HG03025 (cell line): ENCODE results near the gene CTU2.

Source experiments
- ATAC-seq: cut with Tn5 transposase; IDR thresholded peaks from one replicate; pipeline ENCODE4 v1.9.1; 2021; ENCODE audit warnings: mild to moderate bottlenecking, moderate library complexity; ENCODE audit not compliant: unreplicated experiment, low FRiP score

CTU2 gene

DNA sequence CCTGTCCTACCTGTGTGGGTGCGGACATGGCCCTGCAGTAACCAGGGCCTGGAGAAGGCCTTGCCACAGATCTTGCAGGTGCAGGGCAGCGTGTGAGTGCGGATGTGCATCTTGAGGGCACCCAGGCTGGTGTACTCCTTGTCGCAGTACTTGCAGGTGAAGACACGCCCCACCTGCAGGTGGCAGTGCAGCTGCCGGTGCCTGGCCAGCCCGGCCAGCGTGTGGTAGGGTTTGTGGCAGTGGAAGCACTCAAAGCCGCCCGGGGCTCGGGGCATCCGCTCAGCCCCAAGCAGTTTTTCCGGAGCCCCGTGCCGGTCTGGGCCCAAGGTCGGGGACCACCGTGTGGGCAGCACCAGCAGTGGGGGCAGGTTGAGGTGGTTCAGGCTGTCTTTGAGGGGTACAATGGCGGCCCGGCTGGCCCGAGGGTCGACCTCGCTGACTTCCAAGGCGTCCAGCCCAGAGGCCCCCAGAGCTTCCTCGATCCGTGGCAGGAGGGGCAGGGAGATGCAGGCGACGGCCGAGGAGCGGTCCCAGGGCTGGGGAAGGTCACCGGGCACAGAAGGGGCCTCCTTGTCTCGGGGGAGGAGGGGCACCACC, 25.1 kb upstream of the CTU2 start:
- ATAC-seq = no peak

DNA sequence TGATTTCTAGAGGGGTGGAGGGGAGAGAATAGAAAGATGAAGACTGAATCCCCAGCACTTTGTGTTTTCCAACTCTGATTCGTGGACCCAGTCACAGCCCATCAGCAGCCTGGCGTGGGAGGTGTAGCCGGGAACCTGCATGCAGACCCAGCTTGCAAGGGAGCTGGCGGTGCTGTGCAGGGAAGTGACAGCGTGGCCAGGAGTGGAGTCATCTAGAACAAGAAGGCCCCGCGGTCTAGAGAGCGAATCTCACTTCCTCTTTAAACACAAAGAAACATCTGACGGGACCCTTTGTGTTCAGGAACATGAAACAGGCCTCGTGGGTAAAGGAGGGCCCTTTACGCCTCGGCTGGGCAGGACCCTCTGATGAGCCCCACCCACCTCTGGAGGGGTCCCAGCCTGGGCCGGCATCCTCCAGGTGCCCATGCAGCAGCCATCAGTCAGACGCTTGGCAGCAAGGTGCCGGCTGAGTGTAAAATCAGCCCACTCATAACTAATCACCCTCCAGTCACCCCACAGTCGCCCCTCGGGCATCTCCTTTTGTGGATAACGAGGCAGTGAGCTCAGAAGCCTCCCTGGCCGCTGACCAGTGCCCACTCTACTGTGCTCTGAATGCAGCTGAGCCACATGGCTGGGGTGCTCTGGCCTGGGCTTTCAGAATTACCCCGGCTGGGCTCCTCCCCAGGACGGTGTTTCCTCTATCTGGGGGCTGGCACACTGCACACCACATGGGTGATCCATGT, 24.4 kb upstream of the CTU2 start:
- peak; percentile 64 for ATAC-seq

DNA sequence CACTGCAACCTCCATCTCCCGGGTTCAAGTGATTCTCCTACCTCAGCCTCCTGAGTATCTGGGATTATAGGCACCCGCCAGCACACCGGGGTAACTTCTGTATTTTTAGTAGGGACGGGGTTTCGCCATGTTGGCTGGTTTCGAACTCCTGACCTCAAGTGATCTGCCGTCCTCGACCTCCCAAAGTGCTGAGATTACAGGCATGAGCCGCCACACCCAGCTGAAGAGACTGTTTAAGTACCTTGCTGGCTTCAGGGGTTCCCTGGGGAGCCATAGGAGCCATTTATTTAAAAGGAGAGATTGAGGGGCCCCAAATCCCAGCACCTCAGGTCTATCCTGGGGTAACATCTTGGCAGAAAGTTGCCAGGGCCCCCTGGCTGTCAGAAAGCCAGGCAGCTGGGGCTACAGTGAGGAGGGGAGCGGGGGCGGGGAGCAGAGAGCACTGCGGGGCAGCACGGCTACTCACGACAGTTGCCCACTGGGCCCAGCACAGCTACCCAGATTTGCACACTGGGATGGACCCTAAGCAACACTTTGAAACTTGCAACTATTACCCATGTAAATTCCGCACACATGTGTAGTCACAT, 21.6 kb upstream of the CTU2 start:
- ATAC-seq = no peak

GRCh38 chr16:88685156-88686061, 20.9 kb upstream of the CTU2 start:
- no peak for ATAC-seq

DNA sequence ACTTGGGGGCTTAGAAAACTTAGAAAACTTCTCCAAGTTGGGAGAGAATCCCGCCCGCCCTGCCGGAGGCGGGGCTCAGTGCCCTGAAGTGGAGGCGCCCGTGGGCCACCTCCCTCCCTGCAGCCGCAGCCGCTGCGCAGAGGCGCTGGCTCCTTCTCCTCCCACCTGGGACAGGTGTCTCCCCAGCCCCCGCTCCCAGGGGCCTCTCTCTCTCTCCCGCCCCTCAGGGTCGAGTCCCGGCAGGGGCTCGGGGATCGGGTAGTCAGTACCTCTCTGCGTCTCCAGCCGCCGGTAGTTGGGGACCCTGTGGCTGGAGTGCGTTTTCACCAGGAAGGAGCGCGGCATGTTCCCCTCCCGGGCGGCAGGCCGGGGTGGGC, 20.3 kb upstream of the CTU2 start:
- ATAC-seq = no peak

DNA sequence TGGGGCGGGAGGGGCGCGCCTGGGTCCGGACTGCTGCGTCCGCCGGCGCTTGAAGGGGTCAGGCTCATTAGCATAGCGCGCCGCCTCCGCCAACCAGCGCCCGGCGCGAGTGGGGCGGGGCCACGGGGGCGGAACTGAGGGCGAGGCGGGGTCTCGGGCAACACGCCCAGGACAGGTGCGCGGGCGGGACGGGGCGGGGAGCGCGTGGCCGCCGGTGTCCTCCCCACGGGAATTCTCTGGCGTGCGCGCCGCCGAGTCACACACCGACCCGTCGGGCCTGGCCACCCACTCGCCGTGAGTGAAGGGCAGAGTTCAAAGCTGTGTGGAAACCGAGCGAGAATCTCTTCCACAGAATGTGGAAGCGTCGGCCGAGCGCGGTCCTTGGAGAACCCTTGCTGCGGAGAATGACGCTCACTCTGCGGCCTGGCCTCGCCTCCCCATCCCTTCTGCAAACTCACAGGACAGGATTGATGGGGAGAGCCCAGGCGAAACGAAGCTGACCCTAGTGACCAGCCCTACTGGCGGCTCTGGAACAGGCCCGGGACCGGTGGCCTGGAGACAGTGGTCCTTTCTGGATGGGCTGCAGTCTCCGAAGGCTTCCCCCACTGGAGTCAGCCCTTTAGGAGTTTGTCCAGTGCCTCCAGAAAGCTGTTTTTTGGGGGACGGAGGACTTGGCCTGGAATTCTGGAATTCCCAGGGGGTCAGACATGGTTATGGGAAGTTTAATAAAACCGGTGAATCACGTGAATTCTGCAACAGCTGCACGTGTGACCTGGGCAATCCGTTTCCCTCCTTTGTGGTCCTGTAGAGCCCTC, 19.7 kb upstream of the CTU2 start, which contains the start of gene SNAI3:
Gene SNAI3 (minus strand): TSS at position 69 of the 815 bp plus-strand sequence. CDS start 101 bp downstream, outside the sequence.
- peak; percentile 44 for ATAC-seq

- no peak for ATAC-seq
Measured at GRCh38 chr16:88687254-88687576, 19.1 kb upstream of the CTU2 start.

GRCh38 chr16:88687676-88688012, 18.7 kb upstream of the CTU2 start:
- ATAC-seq = no peak

- no peak for ATAC-seq
Measured at GRCh38 chr16:88688013-88688778, 18.1 kb upstream of the CTU2 start.

DNA sequence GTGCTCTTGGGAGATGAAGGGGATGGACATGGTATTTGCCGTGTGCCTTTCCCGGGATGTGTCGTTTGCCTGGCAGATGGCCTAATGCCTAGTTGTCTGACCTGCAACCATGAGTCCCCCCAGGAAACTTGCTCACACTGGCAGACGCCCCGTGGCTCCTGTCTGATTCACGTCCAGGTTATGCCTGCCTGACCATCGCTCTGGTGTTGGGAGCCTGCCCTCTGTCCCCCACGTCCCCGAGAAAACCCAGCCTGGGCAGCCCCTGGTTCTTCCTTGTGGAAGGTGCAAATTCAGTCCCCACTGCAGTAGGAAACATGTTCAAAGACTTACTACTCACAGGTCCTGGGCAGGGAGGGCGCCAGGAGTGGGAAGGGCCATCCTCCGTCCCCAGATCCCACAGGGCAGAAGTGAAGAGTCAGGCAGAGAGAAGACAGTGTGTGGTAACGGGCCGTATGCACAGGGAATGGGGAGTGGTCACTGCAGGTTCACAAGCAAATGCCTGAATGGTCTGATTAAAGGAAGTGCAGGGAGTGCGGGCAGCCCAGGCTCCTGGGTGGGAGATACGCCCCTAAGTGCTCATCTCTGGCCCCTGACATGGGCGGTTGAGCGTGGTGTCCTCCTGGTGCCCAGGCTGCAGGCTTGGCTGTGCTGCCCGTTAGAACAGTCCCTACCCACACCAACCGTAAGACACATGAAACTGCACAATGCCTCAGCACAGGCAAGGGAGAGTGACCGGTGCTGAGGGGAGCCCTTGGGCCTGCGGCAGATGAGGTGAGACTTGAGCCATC, 15.8 kb upstream of the CTU2 start:
- no peak for ATAC-seq

DNA sequence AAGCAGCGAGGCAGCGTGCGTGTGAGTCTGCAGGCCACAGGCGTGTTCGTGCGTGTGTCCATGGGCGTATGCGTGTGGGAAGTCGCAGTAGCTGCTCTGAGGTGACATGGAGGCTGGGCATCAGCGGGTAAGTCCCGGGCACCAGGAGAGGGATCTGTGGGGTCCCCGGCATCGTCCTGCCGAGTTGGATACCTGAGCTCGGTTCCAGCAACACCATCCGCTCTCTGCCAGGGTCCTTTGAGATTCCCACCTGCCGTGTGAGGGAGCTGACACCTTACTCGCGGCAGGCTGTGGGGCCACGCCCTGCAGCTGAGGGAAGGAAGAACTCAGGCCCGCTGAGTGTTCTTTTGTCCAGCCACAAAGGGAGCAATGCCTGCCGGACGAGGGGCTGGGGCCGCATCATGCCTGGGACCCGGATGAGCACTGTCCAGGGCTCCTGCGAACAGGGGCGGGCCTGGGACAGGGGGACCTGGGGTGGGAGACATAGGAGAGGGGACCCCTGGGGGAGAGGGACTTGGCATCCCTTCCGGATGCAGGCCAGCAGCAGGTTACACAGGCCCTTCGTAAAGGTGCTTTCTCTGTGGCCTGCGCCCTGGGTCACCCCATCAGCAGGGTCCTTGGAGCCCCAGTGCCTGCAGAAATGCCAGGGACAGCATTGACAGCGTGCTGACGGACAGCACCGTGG, 15.0 kb upstream of the CTU2 start:
- no peak for ATAC-seq

GRCh38 chr16:88691924-88692560, 14.3 kb upstream of the CTU2 start:
- no peak for ATAC-seq

- ATAC-seq = no peak
Measured at GRCh38 chr16:88692861-88693260, 13.4 kb upstream of the CTU2 start.

GRCh38 chr16:88693420-88694177, 12.7 kb upstream of the CTU2 start:
- no peak for ATAC-seq

GRCh38 chr16:88694221-88695087, 11.8 kb upstream of the CTU2 start:
- no peak for ATAC-seq

GRCh38 chr16:88695218-88695617, 11.1 kb upstream of the CTU2 start:
- no peak for ATAC-seq
